Measurements from ENCODE around the gene PKM. TPM values are rescaled to one million over a fixed set of nuclear protein-coding genes. Genes with fewer than 3 reads are reported as not detected.
A peak's percentile ranks its signal among the peaks of the same experiment; 100 is the strongest.

The PKM gene
- total and polyA plus RNA-seq, 9 of the 15 experiments (the other 6 are each of a cell fraction or from before 2014, with no cell fraction given), result 140 to 825 (median 383) TPM

DNA sequence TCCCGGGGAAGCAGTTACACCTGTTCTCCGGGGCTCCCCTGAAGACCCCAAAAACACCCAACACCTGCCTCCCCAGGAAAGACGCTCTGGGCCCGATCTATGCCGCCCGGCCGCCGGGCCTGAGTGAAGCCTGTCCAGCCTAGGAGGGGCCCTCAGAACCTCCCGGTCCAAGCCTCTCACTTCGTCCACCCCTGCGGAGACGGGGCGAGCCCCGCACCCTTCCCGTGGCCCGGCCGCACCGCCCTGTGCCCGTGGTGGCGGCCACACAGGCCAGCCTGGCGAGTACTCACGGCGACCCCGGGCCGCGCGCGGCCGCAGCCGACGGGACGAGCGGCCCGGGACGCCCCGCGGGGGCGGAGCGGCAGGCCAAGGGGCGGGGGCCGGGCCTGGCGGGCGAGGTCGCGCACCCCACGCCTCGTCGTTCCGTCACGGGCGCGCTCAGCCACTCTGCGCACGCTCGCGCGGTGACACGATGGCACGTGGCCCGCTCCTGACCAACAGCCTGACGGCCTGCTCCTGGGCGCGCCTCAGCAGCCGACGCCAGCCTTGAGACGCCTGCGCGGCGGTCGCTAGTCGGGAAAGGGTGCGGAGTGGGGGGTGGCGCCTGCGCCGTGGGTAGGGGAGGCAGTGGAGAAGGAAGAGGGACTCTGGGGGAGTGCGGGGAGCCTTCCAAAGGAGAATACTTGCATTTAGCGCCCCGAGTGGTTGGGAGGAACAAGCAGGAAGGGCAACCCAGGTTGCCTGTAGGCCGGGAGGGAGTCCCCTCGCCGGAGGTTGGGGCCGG is 41.4 kb upstream of the PKM start, which contains the start of gene PARP6 (continued):
- TF ChIP-seq, protein P1, sequence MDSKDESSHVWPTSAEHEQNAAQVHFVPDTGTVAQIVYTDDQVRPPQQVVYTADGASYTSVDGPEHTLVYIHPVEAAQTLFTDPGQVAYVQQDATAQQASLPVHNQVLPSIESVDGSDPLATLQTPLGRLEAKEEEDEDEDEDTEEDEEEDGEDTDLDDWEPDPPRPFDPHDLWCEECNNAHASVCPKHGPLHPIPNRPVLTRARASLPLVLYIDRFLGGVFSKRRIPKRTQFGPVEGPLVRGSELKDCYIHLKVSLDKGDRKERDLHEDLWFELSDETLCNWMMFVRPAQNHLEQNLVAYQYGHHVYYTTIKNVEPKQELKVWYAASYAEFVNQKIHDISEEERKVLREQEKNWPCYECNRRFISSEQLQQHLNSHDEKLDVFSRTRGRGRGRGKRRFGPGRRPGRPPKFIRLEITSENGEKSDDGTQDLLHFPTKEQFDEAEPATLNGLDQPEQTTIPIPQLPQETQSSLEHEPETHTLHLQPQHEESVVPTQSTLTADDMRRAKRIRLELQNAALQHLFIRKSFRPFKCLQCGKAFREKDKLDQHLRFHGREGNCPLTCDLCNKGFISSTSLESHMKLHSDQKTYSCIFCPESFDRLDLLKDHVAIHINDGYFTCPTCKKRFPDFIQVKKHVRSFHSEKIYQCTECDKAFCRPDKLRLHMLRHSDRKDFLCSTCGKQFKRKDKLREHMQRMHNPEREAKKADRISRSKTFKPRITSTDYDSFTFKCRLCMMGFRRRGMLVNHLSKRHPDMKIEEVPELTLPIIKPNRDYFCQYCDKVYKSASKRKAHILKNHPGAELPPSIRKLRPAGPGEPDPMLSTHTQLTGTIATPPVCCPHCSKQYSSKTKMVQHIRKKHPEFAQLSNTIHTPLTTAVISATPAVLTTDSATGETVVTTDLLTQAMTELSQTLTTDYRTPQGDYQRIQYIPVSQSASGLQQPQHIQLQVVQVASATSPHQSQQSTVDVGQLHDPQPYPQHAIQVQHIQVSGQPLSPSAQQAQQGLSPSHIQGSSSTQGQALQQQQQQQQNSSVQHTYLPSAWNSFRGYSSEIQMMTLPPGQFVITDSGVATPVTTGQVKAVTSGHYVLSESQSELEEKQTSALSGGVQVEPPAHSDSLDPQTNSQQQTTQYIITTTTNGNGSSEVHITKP (IDR thresholded peaks at IDR 0.05; ENCODE audit: partially characterized antibody), result peak; percentile 62
- no peak for TF ChIP-seq TFAM (CRISPR knock-in tag; conservative IDR thresholded peaks at IDR 0.05)
- TF ChIP-seq BMI1 (IDR thresholded peaks at IDR 0.05; ENCODE audit: low read length), result no peak
- TF ChIP-seq TAF15 (IDR thresholded peaks at IDR 0.05; ENCODE audit: low read depth, low read length), result no peak
- TF ChIP-seq PYGO2 (tag; IDR thresholded peaks at IDR 0.05), result no peak
- TF ChIP-seq, protein P2, sequence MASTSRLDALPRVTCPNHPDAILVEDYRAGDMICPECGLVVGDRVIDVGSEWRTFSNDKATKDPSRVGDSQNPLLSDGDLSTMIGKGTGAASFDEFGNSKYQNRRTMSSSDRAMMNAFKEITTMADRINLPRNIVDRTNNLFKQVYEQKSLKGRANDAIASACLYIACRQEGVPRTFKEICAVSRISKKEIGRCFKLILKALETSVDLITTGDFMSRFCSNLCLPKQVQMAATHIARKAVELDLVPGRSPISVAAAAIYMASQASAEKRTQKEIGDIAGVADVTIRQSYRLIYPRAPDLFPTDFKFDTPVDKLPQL (IDR thresholded peaks at IDR 0.05; ENCODE audit: extremely low read depth, insufficient read length), result no peak
- peak in 1 of 2 experiments; percentile 62; a peak in 2 of 4 replicates for TF ChIP-seq SIN3A (IDR thresholded peaks at IDR 0.05; ENCODE audit: borderline replicate concordance in 2 of 2, control insufficient read depth in 1 of 2, low read depth in 2 of 2, low read length in 2 of 2)
- TF ChIP-seq PHF8 (IDR thresholded peaks at IDR 0.05; ENCODE audit: borderline replicate concordance, low read length), result peak; percentile 90
- no peak for TF ChIP-seq ARHGAP35 (IDR thresholded peaks at IDR 0.05; ENCODE audit: partially characterized antibody)
- TF ChIP-seq, protein P3, sequence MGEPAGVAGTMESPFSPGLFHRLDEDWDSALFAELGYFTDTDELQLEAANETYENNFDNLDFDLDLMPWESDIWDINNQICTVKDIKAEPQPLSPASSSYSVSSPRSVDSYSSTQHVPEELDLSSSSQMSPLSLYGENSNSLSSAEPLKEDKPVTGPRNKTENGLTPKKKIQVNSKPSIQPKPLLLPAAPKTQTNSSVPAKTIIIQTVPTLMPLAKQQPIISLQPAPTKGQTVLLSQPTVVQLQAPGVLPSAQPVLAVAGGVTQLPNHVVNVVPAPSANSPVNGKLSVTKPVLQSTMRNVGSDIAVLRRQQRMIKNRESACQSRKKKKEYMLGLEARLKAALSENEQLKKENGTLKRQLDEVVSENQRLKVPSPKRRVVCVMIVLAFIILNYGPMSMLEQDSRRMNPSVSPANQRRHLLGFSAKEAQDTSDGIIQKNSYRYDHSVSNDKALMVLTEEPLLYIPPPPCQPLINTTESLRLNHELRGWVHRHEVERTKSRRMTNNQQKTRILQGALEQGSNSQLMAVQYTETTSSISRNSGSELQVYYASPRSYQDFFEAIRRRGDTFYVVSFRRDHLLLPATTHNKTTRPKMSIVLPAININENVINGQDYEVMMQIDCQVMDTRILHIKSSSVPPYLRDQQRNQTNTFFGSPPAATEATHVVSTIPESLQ (CRISPR knock-in tag; IDR thresholded peaks at IDR 0.05), result peak; percentile 85; the same call in 1 of the 2 replicates
- peak; percentile 76 for TF ChIP-seq C11orf30 (IDR thresholded peaks at IDR 0.05; ENCODE audit: low read depth)
- no peak; the same call in none of the 2 replicates for TF ChIP-seq JUND (IDR thresholded peaks at IDR 0.05; ENCODE audit: borderline replicate concordance, low read depth, low read length)
- no peak; the same call in 2 of the 3 replicates for TF ChIP-seq JUND (tag; IDR thresholded peaks at IDR 0.05; ENCODE audit: borderline replicate concordance, low read depth, low read length)
- TF ChIP-seq BDP1 (IDR thresholded peaks at IDR 0.05; ENCODE audit: insufficient read depth, insufficient read length), result no peak
- TF ChIP-seq PHB (CRISPR knock-in tag; IDR thresholded peaks at IDR 0.05), result no peak
- peak; percentile 11 to 74; a peak in 3 of 4 replicates for TF ChIP-seq NONO (IDR thresholded peaks at IDR 0.05; ENCODE audit: low read depth in 2 of 2, low read length in 1 of 2)
- TF ChIP-seq SREBF2 (CRISPR knock-in tag; IDR thresholded peaks at IDR 0.05), result no peak
- TF ChIP-seq, protein P4, sequence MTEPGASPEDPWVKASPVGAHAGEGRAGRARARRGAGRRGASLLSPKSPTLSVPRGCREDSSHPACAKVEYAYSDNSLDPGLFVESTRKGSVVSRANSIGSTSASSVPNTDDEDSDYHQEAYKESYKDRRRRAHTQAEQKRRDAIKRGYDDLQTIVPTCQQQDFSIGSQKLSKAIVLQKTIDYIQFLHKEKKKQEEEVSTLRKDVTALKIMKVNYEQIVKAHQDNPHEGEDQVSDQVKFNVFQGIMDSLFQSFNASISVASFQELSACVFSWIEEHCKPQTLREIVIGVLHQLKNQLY (CRISPR knock-in tag; conservative IDR thresholded peaks at IDR 0.05), result no peak; a peak in 1 of 4 replicates
- TF ChIP-seq KLF6 (CRISPR knock-in tag; IDR thresholded peaks at IDR 0.05; ENCODE audit: borderline replicate concordance), result no peak
- TF ChIP-seq U2AF1 (optimal IDR thresholded peaks at IDR 0.05; ENCODE audit: low read depth, low read length), result no peak
